Small intestine (tissue), 7 donors: Measurements from ENCODE around the gene SMCO4. TPM values are rescaled to one million over a fixed set of nuclear protein-coding genes. Genes with fewer than 3 reads are reported as not detected.

Experiments used
- DNase-seq, 2 donors: peaks; one replicate each; pipeline versions ENCODE4 v3.0.0 to v3.0.0-alpha.2; 2013
- FAIRE-seq: peaks from 2 replicates; lab custom pipeline; 2012; peaks lifted over from hg19 to GRCh38; lab: Jason Lieb, UNC
- H3K27ac ChIP-seq, 3 donors: one replicate each; pipeline ENCODE4 v1.5.1; 2013; ENCODE audit warnings: low read length in 2 of 3, mild to moderate bottlenecking in 2 of 3, control low read depth in 1 of 3, inconsistent platforms in 1 of 3, low read depth in 1 of 3, moderate library complexity in 1 of 3
- H3K27me3 ChIP-seq, 3 donors: one replicate each; pipeline ENCODE4 v1.6.1; 2013; ENCODE audit warnings: low read length in 3 of 3, inconsistent platforms in 1 of 3; ENCODE audit not compliant: control insufficient read depth in 3 of 3, insufficient read depth in 3 of 3
- H3K36me3 ChIP-seq, 3 donors: one replicate each; pipeline ENCODE4 v1.6.1; 2013; ENCODE audit warnings: low read length in 3 of 3, inconsistent platforms in 1 of 3, low read depth in 1 of 3, mild to moderate bottlenecking in 1 of 3, moderate library complexity in 1 of 3; ENCODE audit not compliant: control insufficient read depth in 3 of 3, insufficient read depth in 2 of 3
- H3K4me1 ChIP-seq, 3 donors: one replicate each; pipeline ENCODE4 v1.6.1; 2013; ENCODE audit warnings: low read length in 2 of 3, inconsistent platforms in 1 of 3, low read depth in 1 of 3, mild to moderate bottlenecking in 1 of 3, moderate library complexity in 1 of 3; ENCODE audit not compliant: control insufficient read depth in 3 of 3, insufficient read depth in 2 of 3
- H3K4me3 ChIP-seq, 3 donors: one replicate each; pipeline ENCODE4 v1.5.1; 2013; ENCODE audit warnings: low read length in 3 of 3, control low read depth in 1 of 3, inconsistent platforms in 1 of 3, low read depth in 1 of 3, mild to moderate bottlenecking in 1 of 3, moderate library complexity in 1 of 3
- H3K9me3 ChIP-seq, 2 donors: one replicate each; pipeline ENCODE4 v1.6.1; 2013; ENCODE audit warnings: low read depth in 1 of 2, low read length in 1 of 2; ENCODE audit not compliant: control insufficient read depth in 2 of 2, insufficient read depth in 1 of 2
- WGBS, 3 donors: extraction: QIAGEN DNeasy Blood & Tissue Kit; methylation state at CpG; one replicate each; pipeline ENCODE4 v1.1.7; 2013; 5-methylcytosine and 5-hydroxymethylcytosine counted together
- polyA plus RNA-seq, 4 donors: library from polyadenylated mRNA; stranded (reverse) in 3 of 4; unstranded in 1 of 4; fragments of 200-250 nt in 3 of 4; fragments of 120-200 nt in 1 of 4; gene quantifications; one replicate each; pipeline versions ENCODE4 v1.2.1 to v1.2.3, GENCODE V29; 2013
- donor health status: healthy with polysubstance abuse.
- donor health status: control.
- donor health status: control.
- donor health status: Bipolar disorder and iron deficiency.
- donor health status: healthy.

Gene SMCO4
- polyA plus RNA-seq, 4 donors: 51.0 to 207 (median 95.7) TPM

- Histone ChIP-seq H3K4me3 (no peak overlapping the region), H3K9me3 (peaks cover 0 to 5% of the 10 kb centered on the region in 2 donors), H3K27me3 (no peaks in the 10 kb centered on the region), H3K4me1 (peaks cover 0 to 8% (median 1%) of the 10 kb centered on the region in 3 donors), H3K27ac (peak overlapping the region in 1 of 3 donors; percentile 15), H3K36me3 (no peaks in the 10 kb centered on the region)
- DNase-seq (peak; percentile 85 to 96), FAIRE-seq (peak; percentile 33)
- 13 to 38% (median 28%) methylated on average over 5 of the region's 5 CpGs for WGBS, 3 donors
Observed at GRCh38 chr11:93570759-93571413, 27.7 kb upstream of the SMCO4 start.

DNA sequence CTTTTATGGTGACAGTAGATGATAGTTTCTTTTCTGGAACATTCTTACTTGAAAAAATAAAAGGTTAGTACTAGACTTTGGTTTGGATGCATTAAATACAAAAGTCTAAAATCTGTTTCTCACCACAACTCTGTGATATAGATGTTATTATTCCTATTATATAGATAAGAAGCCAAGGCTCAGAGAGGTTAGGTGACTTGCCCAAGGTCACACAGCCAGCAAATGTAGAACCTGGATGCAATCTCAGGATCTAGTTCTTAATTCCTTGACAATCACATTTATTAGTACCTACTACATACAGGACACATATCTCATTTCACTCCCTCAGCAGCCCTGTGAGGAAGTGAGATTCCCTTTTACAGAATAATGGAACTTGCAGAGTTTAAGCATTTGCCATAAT lies 26.3 kb upstream of the SMCO4 start:
- Histone ChIP-seq H3K4me1 (peaks cover 0 to 16% (median 5%) of the 10 kb centered on the region in 3 donors), H3K4me3 (no peak overlapping the region), H3K9me3 (peaks cover 0 to 5% of the 10 kb centered on the region in 2 donors), H3K27ac (no peak overlapping the region), H3K36me3 (no peaks in the 10 kb centered on the region), H3K27me3 (no peaks in the 10 kb centered on the region)
- DNase-seq (no peak), FAIRE-seq (no peak)

DNA sequence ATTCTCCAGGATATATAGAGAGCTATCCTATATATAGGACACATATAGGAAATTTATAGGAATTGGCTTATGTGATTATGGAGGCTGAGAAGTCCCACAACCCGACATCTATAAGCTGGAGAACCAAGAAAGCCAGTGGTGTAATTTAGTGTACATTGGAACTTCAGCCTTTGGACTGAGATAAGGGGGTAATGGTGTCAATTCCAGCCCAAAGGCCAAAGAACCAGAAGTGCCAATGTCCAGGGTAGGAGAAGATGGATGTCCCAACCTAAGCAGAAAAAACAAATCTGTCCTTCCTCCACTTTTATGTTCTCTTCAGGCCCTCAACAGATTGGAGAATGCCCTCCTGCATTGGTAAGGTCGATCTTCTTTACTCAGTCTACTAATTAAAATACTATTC lies 25.5 kb upstream of the SMCO4 start:
- H3K27me3 ChIP-seq: no peaks in the 10 kb centered on the region
- FAIRE-seq (no peak), DNase-seq (peak; percentile 29 to 88)
- H3K9me3 ChIP-seq: peaks cover 0 to 5% of the 10 kb centered on the region in 2 donors
- H3K36me3 ChIP-seq: no peaks in the 10 kb centered on the region
- H3K4me1 ChIP-seq: peaks cover 0 to 16% (median 5%) of the 10 kb centered on the region in 3 donors
- 57 to 78% (median 61%) methylated on average over 2 of the region's 2 CpGs for WGBS, 3 donors
- no peak overlapping the region for H3K4me3 ChIP-seq
- no peak overlapping the region for H3K27ac ChIP-seq

- no peak for FAIRE-seq
- no peaks in the 10 kb centered on the region for H3K36me3 ChIP-seq
- H3K4me3 ChIP-seq: no peak overlapping the region
- no peak overlapping the region for H3K27ac ChIP-seq
- peaks cover 0 to 5% of the 10 kb centered on the region in 2 donors for H3K9me3 ChIP-seq
- H3K4me1 ChIP-seq: peaks cover 0 to 16% (median 5%) of the 10 kb centered on the region in 3 donors
- DNase-seq: peak in 1 of 2 donors; percentile 59
- WGBS, 3 donors: 27 to 37% (median 37%) methylated on average over 7 of the region's 7 CpGs
- no peaks in the 10 kb centered on the region for H3K27me3 ChIP-seq
Observed at GRCh38 chr11:93567401-93567895, 24.3 kb upstream of the SMCO4 start.

GRCh38 chr11:93564895-93565294 lies 21.7 kb upstream of the SMCO4 start:
- peaks cover 0 to 8% (median 7%) of the 10 kb centered on the region in 3 donors for H3K4me1 ChIP-seq
- no peaks in the 10 kb centered on the region for H3K36me3 ChIP-seq
- WGBS, 3 donors: 9 to 67% (median 40%) methylated on average over 3 of the region's 3 CpGs
- H3K4me3 ChIP-seq: no peak overlapping the region
- no peaks in the 10 kb centered on the region for H3K27me3 ChIP-seq
- DNase-seq (peak; percentile 75 to 78), FAIRE-seq (no peak)
- peaks cover 0 to 5% of the 10 kb centered on the region in 2 donors for H3K9me3 ChIP-seq
- H3K27ac ChIP-seq: peak overlapping the region in 1 of 3 donors; percentile 36

GRCh38 chr11:93563857-93564256 lies 20.7 kb upstream of the SMCO4 start:
- Histone ChIP-seq H3K9me3 (peaks cover 0 to 3% of the 10 kb centered on the region in 2 donors), H3K4me1 (peaks cover 0 to 8% (median 7%) of the 10 kb centered on the region in 3 donors), H3K36me3 (no peaks in the 10 kb centered on the region), H3K4me3 (no peak overlapping the region), H3K27ac (no peak overlapping the region), H3K27me3 (no peaks in the 10 kb centered on the region)
- FAIRE-seq (no peak), DNase-seq (no peak)

GRCh38 chr11:93560199-93560932 lies 17.2 kb upstream of the SMCO4 start:
- no peak overlapping the region for H3K4me3 ChIP-seq
- H3K9me3 ChIP-seq: no peaks in the 10 kb centered on the region
- no peak overlapping the region for H3K27ac ChIP-seq
- no peaks in the 10 kb centered on the region for H3K27me3 ChIP-seq
- no peaks in the 10 kb centered on the region for H3K36me3 ChIP-seq
- DNase-seq: peak in 1 of 2 donors; percentile 44
- FAIRE-seq: no peak
- peaks cover 0 to 8% (median 5%) of the 10 kb centered on the region in 3 donors for H3K4me1 ChIP-seq
- 44 to 71% (median 67%) methylated on average over 3 of the region's 3 CpGs for WGBS, 3 donors

DNA sequence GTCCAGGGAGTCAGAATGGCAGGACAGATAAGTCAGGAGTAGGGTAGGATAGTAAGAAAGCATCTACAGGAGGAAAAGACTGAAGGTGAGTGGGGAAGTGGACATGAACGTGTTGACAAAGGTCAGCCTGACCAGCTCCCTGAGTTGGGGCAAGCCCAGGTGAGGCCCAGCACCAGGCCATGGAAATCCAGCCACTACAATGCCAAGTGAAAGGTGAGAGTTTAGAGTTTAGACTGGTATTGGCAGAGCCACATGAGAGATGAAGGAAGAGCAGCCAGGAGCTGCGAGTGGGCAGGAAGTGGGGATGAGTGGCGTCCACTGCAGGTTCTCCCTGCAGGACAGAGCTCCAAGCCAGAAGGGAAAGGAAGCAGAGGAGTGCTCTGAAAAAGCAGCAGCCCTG lies 16.5 kb upstream of the SMCO4 start:
- Histone ChIP-seq H3K36me3 (no peaks in the 10 kb centered on the region), H3K4me1 (peaks cover 0 to 2% (median 2%) of the 10 kb centered on the region in 3 donors), H3K27ac (no peak overlapping the region), H3K27me3 (no peaks in the 10 kb centered on the region), H3K9me3 (no peaks in the 10 kb centered on the region), H3K4me3 (no peak overlapping the region)
- no peak for DNase-seq
- WGBS, 3 donors: 57 to 79% (median 64%) methylated on average over 3 of the region's 3 CpGs
- FAIRE-seq: no peak
